Limb (tissue), 2 donors: ENCODE results near the gene S100A5.
A peak's percentile ranks its signal among the peaks of the same experiment; 100 is the strongest.
"Not testable (repeated sequence)": the region's sequence is repeated elsewhere in the genome, so short reads cannot be mapped to it uniquely, and the experiment has no call there.

ENCODE experiments used
- DNase-seq, 2 donors: peaks; one replicate each; pipeline ENCODE4 v3.0.0-alpha.2; 2016; ENCODE audit errors: extremely low spot score in 2 of 2

The S100A5 gene

GRCh38 chr1:153567621-153568366 is 27.1 kb upstream of the S100A5 start:
- DNase-seq: no peak

GRCh38 chr1:153566414-153567371 is 26.0 kb upstream of the S100A5 start:
- DNase-seq: peak; percentile 82 to 85

GRCh38 chr1:153565529-153566374 is 25.0 kb upstream of the S100A5 start, which contains the start of gene S100A2:
Gene S100A2, minus strand, starts transcription at chr1:153565844. Its CDS starts 1,967 bp downstream, at chr1:153563877.
- DNase-seq: no peak

GRCh38 chr1:153563991-153564390 is 23.3 kb upstream of the S100A5 start:
- no peak for DNase-seq

GRCh38 chr1:153563483-153563901 is 22.8 kb upstream of the S100A5 start:
- no peak for DNase-seq

GRCh38 chr1:153562021-153562420 is 21.3 kb upstream of the S100A5 start:
- not testable (repeated sequence) for DNase-seq

- no peak for DNase-seq
These were observed 20.8 kb upstream of the S100A5 start for GRCh38 chr1:153561466-153561985.

GRCh38 chr1:153560771-153561465 is 20.2 kb upstream of the S100A5 start:
- no peak for DNase-seq

- no peak for DNase-seq
These were observed 19.5 kb upstream of the S100A5 start for GRCh38 chr1:153560241-153560640.

- DNase-seq: no peak
These were observed 17.1 kb upstream of the S100A5 start for GRCh38 chr1:153557877-153558276.

- DNase-seq: no peak
These were observed 15.6 kb upstream of the S100A5 start for GRCh38 chr1:153556348-153556747.

- no peak for DNase-seq
These were observed 13.3 kb upstream of the S100A5 start for GRCh38 chr1:153553830-153554541.

- no peak for DNase-seq
These were observed 12.4 kb upstream of the S100A5 start for GRCh38 chr1:153553096-153553495.

- DNase-seq: no peak
These were observed 11.6 kb upstream of the S100A5 start for GRCh38 chr1:153552335-153552734.

- no peak for DNase-seq
These were observed 10.2 kb upstream of the S100A5 start for GRCh38 chr1:153550827-153551500.

GRCh38 chr1:153550398-153550758 is 9.6 kb upstream of the S100A5 start:
- no peak for DNase-seq

GRCh38 chr1:153549741-153550397 is 9.1 kb upstream of the S100A5 start:
- no peak for DNase-seq

GRCh38 chr1:153548722-153549688 is 8.3 kb upstream of the S100A5 start, which contains the start of gene S100A3:
Gene S100A3, minus strand, starts transcription at chr1:153549258. Its CDS starts 773 bp downstream, at chr1:153548485.
- no peak for DNase-seq
